Left colon (tissue), 2 donors: ENCODE data around the gene SLC43A3. TPM values are rescaled to one million over a fixed set of nuclear protein-coding genes. Genes with fewer than 3 reads are reported as not detected.

Experiments used
- ATAC-seq: fragments of 200-7000 bp; cut with Tn5 transposase; one replicate; pipeline ENCODE4 v1.9.1; 2020; ENCODE audit warnings: mild to moderate bottlenecking, moderate library complexity
- DNase-seq, 2 donors: peaks; one replicate each; pipeline ENCODE4 v3.0.0-alpha.2; 2020
- intact Hi-C, 2 donors: fragments of 100-400 bp; cut with DNase I in 1 of 2; cut with micrococcal nuclease in 1 of 2; formaldehyde crosslinking; loops; one replicate each; pipeline versions ENCODE4 v1.11.2 to v1.14.0; 2022; cut with DNase I, micrococcal nuclease
- total RNA-seq, 2 donors: library from RNA; stranded (reverse); fragmentation: NEBNext Ultra II Directional; extraction: Animal tissue kit (Norgen Biotek cat#: 25700); gene quantifications; one replicate each; pipeline ENCODE4 v1.2.1, GENCODE V29; 2021
- donor health status: DM: no; HTN: no; CAD: no.
- donor health status: DM: yes; HTN: yes; CAD: no.

The SLC43A3 gene
- total RNA-seq, 2 donors from 2014 or later, result 6.9 to 9.6 TPM

DNA sequence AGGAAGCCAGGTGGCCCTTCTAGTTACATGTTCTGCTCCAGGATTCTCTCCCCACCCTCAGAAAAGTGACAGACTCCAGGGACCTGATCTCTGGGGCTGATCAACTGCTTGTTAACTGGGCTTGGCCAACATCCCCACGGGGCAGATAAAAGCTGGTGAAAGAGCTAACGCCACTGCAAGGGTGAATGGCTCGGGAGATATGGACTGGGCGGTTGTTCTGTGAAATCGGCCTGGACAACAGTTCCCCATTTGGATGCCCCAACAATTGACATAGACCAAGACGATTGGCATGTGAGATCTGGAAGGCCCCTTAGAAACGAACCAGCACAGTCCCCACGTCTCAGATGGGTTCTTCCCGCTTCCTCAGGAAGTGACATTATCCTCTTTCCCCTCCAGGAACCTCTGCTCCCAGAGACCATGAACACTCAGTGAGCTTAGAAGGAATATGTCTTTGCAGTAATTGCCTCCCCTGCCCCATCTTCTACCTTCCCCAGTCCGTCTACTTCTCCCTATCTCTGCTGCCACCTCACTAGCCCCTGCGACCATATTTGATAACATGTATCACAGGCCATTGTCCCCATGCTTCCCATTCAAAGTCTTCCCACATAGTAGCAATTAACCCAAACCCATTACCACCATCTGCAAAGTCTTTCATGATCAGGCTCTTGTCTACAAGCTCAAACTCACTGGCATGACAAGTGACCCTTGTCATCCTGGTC, 30.9 kb downstream of the SLC43A3 start:
- intact Hi-C loops, result no loop called here
- ATAC-seq (no peak), DNase-seq (no peak)

DNA sequence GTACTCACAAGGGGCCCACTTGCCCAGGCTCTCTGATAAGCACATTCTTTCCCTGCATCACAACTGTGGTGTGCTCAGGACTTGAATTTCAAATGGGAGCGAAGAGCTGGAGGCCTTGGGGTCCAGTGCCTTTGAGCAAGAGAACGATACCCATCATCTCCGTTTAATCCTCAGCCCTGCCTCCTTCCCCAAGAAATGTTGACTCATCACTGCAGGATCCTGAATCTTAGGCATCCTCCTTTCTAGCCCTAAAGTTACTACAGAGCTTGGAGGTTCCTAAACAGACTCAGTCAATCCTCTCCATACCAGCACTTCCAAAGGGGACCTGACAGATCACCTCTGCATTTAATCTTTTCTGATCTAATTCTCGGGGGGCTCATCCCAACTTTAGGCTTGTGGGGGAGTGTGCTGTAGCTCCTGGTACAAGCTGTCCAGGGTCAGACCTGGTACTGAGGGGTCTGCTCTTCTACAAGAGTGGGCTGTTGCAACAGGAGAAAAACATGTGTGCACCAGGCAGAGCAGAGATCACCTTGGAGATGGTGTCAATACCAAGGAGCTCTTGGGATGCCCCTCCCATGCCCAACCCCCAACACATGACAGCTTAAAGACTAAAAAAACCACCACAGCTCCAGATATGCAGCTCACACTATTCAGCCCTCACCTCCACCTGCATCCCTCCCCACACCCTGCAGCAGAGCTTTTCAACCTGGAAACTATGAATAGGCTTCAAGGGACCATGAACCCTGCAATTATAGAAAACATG, 32.5 kb downstream of the SLC43A3 start:
- DNase-seq (no peak), ATAC-seq (no peak)
- intact Hi-C loops, result no loop called here

DNA sequence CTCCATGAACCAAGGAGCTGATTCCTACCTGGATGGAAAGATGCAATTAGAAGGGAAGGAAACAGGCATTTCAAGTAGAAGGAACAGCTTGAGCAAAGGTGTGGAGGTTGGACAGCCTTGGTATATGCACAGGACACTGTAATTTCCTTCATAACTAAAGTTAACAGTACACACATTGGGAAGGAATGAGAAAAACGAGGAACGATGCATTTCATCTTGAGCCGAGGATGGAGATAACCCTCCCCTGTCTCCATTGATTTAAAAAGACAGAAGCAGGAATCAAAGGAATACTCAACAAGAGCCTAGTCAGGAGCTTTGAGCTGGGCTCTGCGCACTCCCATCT, 34.2 kb downstream of the SLC43A3 start:
- no peak for DNase-seq
- ATAC-seq, result no peak
- intact Hi-C loops, result no loop called here

DNA sequence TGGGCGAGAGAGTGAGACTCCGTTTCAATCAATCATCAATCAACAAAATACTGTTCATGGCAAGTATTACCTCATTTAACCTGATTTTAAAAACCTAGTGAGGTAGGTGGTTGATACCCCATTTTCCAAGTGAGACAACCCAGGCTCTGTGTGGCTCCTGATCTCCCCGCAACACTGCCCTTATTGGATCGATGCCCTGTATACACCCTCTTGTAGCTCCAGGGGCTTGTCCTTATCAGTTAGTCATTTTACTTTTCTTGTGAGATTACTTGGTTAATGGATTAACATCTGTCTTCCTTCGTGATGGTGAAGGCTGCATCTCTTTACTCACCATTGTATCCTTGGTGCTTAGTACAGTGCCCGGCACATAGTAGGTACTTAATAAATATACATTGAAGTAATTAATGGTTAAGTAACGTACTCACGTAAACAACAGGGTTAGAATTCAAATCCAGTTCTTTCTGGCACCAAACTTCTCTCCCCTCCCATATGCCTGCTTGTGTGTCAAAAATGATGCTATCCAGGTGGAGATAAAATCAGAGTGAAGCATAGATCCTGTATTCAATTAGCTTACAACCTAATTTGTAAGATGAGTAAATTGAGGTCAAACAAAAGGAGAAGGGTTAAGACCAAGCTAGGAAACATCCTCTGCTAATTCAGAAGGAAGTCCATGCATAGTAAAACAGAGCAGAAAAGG, 34.7 kb downstream of the SLC43A3 start:
- intact Hi-C loops, result no loop called here
- ATAC-seq, result no peak
- DNase-seq, result no peak

DNA sequence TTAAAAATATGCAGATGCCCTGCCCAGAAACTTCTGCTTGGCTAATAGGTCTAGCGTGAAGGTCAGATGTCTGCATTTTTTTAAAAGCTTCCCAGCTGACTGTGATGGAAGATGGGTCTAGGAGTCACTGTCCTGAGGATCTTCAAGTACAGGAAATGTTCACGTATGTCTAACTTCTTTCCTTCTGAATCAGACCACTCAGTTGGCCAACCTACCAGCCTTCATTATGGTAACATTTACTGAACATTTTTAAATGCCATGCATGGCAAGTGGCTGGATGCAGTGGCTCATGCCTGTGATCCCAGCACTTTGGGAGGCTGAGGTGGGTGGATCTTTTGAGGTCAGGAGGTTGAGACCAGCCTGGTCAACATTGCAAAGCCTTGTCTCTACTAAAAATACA, 35.4 kb downstream of the SLC43A3 start:
- intact Hi-C loops, result no loop called here
- ATAC-seq, result no peak
- no peak for DNase-seq

DNA sequence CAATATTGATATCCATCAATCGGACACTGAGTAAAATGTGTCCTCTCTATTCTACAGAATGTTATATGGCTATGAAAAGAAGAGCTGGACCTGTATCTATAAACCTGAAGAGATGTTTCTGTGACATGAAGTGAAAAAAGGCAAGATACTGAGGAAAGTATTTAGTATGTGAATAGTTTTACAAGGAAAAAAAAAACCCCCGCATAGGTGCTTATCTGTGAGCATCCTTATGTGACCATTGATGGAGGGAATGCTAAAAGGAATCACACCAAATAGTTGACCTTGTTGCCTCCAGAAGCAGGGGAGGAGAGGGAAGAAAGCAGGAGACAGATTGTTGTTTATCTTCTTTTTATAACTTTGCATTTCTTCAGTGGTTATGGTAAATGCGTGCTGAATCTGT, 35.8 kb downstream of the SLC43A3 start:
- intact Hi-C loops, result no loop called here
- no peak for DNase-seq
- ATAC-seq, result no peak

DNA sequence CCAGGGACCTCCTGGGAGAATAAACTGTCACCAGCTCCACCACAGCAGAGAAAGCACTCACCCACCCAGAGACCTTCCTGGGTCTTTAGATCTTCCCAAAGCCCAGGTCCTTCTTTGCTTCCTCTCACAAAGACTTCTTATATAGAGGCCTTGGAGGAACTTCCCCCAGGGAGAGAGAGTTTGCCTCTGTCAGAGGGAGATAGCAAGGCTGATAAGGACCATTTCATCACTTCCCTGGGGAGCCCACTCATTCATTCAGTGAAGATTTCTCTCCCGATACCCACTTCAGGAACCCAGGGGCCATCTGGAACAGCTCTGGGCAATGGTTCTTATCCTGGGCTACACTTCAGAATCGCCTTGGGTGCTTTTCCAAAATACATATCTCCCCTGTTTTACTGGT, 36.4 kb downstream of the SLC43A3 start, which contains the start of gene PRG2:
PRG2 (minus strand) TSS at position 116 of the 400 bp plus-strand sequence. CDS start 706 bp downstream, outside the sequence.
- intact Hi-C loops, result no loop called here

DNA sequence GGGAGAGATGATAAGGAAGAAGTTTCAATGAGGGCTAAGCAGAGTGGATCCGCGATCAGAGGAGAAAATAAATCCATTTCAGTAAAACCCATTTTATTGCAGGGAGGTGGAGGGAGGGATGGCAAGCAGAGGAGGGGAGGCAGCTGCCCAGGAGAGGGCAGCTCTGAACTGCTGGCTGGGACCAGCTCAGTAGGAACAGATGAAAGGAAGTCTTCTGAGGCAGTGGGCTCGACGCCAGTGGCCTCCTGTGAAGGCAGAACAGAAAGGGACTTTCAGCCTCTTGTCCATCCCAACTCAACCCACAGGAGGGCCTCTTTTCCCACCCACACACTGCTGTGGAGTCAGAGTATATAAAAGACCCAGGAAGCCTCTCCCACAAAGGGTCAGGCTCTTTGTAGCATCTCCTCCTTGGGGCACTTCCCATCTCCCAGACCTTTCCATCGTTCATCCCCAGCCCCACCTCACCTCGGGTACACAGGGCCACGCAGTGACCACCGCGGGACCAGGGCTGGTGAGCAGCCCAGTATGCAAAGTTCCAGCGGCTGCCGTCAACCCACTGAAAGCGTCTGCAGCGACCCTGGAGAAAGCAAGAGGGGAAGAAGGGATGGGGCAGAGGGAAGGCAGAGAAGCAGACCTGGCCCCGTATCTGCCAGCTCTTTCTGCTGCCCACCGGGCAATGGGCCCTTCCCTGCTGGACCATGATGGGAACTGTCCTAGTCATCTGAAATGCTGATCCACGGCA, 39.5 kb downstream of the SLC43A3 start:
- ATAC-seq, result no peak
- no peak for DNase-seq
- intact Hi-C loops, result no loop called here

More for the DNA sequence above, 36.4 kb downstream of the SLC43A3 start, which contains the start of gene PRG2:
- ATAC-seq (no peak), DNase-seq (no peak)

DNA sequence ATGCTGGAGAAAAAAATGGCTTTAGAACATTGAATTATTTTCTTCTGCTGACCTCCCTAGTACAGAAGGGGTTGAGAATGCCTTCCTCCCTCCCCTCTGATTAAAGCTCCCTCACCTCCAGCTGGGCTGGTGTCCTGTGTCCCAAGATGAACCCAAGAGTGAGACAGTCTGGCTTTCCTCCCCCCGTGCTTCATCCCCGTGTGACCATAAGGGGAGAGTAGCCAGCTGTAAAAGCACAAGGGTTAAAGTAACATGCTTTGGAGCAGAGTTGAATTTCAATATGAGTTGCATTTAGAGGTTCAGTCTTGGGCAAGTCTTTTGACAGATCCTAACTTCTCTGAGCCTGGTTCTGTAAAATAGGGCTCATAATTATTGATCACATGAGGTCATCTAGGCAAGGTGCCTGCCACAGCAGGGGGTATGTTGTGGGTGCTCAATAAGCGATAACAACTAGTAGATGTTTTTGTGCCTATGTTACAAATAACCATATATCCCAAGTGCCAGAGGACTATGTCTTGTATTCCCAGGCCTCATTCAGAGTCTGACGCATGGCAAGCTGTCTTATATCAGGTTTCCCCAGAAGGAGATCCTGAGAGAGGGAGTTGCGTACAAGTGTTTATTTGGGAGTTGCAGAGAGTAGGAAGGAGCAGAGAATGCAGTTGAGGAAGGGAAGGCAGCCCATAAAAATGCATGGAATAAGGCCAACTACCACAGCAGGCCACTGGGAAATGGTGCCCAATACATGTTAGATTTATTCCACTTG, 40.6 kb downstream of the SLC43A3 start:
- intact Hi-C loops, result no loop called here
- no peak for ATAC-seq
- no peak for DNase-seq

DNA sequence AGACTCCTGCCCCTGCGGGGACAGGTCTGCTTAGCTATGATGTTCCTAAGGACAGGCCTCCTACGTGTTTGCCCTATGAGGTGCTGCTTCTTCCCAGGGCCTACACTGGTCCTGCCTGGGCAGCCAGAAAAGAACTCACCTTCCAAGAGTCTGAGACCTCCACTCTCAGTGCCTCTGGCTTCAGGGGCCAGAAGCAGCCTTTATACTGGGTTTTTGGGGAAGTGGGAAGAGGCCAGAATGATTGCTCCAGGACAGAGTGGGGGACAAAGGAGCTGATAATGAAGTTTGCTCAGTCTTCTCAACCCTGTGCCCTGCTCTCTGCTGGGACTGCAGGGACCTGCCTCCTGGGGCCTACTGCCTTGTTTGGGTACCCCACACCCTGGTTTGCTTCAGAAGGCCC, 45.9 kb downstream of the SLC43A3 start, which contains the start of gene PRG3:
PRG3 (minus strand) TSS at position 176 of the 400 bp plus-strand sequence. CDS start 442 bp downstream, outside the sequence.
- intact Hi-C loops, result no loop called here
- no peak for ATAC-seq

DNA sequence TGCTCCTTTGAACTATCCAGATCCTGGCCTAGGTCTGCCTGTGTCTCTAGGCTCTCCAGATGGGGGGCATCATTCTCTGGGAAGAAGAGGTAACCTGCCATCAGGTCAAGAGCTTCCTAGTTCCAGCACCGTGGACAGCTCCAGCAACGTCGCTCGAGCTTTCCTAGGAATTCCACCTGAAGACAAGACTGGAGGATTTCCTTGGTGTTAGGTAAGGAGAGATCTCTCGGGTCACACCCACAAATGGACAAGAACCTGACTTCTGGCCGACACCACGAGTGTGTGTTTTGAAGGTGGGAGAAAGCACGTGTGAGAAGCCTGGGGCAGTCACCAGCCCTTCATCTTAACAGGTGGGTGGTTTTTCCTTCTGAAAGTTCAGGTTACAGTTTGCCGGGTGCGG, 47.2 kb downstream of the SLC43A3 start:
- intact Hi-C loops, result no loop called here
- no peak for ATAC-seq
- DNase-seq, result no peak

More for the DNA sequence above, 45.9 kb downstream of the SLC43A3 start, which contains the start of gene PRG3:
- DNase-seq, result no peak

DNA sequence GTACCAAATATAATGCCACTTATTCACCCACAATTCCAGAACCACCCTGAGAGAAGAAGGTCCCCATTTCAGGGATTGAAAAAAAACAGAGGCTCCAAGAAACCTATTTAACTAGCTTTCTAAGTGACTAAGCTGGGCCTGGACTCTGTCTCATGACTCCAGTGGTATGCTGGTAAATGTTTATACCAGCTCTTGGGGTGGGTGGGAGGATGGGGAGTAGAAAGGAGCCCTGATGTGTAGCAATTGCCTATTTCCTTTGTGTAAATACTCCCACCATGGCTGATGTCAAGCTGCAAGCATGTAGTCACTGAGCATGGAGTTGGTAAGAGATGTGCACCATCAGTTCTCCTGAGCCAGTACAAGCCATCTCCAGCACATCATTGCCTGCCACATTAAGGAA, 48.7 kb downstream of the SLC43A3 start:
- DNase-seq, result no peak
- no peak for ATAC-seq
- intact Hi-C loops, result no loop called here

DNA sequence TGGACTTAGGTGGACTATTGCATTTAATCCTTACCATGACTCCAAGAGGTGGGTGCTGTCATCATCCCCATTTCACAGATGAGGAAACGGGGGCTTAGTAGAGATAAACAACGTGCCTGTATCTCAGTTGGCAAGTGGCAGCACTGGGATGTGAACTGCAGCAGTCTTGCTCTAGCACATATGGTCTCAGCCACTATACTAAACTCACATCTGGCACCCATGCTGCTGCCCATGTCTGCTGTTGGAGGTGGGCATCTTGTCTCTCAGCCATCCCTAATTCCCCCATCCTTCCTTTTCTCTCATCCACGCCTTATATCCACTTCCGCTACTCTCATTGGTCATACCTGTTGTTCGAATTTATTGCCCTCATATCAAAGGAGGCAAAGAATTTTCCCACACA, 49.8 kb downstream of the SLC43A3 start:
- intact Hi-C loops, result no loop called here
- ATAC-seq, result no peak

DNA sequence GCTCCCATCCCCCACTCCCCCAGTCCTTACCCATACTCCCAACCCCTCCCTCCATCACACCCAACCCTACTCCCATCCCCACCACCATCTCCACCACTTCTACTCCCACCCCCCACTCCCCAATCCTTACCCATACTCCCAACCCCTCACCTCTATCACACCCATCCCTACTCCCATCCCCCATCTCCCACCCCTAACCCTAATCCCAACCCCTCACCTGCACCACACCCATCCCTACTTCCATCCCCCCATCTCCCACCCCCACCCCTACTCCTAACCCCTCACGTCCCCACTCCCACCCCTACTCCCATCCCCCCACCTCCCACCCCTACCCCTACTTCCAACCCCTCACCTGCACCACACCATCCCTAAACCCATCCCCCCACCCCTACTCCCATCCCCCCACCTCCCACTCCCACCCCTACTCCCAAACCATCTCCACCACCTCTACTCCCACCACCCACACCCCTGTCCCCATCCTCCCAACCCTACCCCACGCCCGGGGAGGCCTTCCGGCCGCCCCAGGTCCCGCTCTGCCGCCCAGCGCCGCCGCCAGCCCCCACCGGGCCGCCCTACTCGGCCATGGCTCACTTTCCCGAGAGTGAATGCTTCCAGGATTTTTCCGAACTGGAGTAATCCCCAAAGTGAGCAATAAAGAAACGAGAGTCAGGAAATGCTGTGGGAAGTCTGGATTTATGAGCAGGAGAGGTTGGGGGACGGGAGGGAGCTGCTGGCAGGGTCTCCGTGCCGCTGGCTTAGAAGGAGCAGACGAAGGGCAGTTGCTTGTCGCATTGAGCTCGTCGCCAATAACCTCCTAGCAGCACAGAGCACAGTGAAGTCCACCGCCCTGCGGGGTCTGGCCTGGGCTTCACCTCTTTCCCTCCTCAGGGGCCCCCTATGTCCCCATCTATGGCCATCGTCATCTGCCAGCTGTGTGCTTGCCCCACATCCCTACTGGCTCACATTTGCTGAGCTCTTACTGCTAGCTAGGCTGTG, 50.5 kb downstream of the SLC43A3 start:
- intact Hi-C loops, result no loop called here
- DNase-seq (no peak), ATAC-seq (no peak)

More for the DNA sequence above, 49.8 kb downstream of the SLC43A3 start:
- DNase-seq, result no peak

DNA sequence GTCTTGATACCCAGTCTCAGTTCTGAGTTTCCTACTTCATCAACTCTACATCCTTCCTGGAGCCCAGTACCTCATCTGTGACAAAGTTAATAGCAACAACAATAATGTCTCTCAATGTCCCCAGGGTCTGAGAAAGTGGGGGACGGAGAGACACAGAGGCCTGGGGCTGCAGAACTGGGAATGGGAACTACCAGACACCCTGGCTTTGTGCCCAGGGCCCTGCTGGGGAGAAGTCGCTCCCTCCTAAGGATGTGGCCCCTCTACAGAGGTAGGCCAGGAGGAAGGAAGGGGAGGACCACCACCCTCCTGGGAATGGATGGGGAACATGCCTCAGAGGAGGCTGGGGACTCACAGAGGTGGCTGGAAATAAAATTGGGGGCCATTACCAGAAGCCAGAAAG, 51.4 kb downstream of the SLC43A3 start:
- ATAC-seq, result no peak
- no peak for DNase-seq
- intact Hi-C loops, result no loop called here

DNA sequence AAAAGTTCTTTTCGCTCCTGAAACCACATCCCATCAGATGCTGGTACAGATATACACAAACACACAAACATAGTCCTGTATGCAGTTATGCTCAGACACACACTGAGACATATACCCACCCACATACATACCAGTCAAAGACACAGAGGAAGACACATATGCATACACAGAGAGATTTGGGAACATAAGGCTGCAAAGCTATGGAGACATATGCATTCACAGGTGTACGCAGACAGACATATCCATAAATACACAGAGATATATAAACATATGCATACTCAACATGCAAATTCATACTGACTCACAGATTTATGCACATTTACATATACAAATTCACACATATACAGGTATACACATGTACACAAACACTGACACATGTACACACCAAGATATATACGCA, 52.0 kb downstream of the SLC43A3 start:
- ATAC-seq, result no peak
- DNase-seq, result no peak
- intact Hi-C loops, result no loop called here

DNA sequence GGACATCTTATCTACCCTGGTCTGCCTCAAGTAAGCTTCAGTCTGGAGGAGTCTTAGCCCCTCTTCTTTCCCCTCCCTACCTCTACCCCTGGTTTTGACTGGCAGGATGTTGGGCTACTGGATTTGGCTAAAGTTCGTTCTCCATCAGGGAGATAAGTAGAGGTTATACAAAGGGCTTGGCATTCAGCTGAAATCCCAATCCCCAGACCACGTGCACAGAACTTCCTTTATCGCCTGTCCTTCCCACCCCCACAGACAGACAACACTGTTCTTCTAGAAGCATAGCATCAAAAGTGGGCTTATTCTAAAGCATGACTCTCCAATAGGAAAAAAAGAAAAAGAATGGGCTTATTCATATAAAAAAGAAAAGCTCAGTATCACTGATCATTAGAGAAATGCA, 53.8 kb downstream of the SLC43A3 start:
- DNase-seq (no peak), ATAC-seq (no peak)
- intact Hi-C loops, result no loop called here
